HG03108 (cell line): ENCODE results near the gene FAM43B.
A peak's percentile ranks its signal among the peaks of the same experiment; 100 is the strongest.
"Not testable (repeated sequence)": the region's sequence is repeated elsewhere in the genome, so short reads cannot be mapped to it uniquely, and the experiment has no call there.

Experiments
- ATAC-seq: cut with Tn5 transposase; IDR thresholded peaks from one replicate; pipeline ENCODE4 v1.9.1; 2021; ENCODE audit warnings: moderate library complexity; ENCODE audit not compliant: unreplicated experiment

The FAM43B gene, protein sequence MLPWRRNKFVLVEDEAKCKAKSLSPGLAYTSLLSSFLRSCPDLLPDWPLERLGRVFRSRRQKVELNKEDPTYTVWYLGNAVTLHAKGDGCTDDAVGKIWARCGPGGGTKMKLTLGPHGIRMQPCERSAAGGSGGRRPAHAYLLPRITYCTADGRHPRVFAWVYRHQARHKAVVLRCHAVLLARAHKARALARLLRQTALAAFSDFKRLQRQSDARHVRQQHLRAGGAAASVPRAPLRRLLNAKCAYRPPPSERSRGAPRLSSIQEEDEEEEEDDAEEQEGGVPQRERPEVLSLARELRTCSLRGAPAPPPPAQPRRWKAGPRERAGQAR

DNA sequence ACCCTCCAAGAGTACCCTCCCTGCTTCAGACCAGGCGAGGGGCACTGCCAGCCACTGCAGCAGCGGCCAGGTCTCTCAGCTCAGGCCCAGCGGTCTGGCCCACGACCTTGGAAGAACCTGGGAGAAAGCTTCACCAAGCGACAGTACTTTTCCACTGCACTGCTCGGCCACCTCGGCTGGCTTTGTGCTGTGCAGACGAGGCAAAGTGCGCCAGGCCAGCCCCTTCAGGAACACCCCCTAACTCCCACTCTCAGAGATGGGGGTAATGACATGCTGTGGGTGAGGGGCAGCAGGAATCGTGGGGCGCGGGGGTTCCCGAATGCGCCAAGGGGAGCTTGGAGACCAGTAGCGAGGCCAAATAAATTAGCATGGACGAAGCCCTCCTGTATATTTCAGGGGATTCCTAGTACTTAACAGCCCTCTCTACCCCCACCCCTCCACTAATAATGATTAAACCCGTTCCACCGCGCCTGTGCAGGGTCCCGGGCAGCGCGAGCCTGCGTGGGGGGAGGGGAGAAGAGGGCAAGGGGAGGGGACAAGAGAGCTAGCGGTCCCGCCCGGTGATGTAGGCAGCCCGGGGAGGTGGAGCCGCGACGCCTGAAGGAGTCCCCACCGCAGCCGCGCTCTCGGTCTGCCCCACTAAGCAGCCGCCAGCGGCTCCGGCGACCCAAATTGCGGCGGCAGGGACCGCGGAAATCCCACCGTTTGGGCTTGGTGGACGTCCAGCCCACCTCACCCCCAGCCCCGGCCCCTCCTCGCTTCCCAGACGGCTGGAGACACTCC lies at the start of gene FAM43B:
FAM43B (plus strand) TSS at position 629 of the 783 bp plus-strand sequence. CDS start 401 bp downstream, outside the sequence.
- no peak for ATAC-seq

DNA sequence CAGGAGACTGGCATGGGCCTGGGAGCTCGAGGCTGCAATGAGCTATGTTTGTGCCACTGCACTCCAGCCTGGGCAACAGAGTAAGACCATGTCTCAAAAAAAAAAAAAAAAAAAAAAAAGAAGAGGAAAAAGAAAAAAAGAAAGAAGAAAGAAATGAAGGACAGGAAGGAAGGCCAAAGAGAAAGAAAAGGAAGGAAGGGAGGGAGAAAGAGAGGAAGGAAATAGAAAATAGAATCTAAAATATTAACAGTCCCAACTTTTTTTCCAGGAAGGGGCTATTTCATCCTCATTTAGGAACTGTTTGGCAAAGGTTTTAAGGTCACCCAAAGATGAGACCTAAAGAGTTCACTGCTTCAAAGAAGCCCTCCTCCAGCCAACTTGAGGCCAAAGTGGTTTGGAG lies 46.9 kb upstream of the FAM43B start:
- no peak for ATAC-seq

DNA sequence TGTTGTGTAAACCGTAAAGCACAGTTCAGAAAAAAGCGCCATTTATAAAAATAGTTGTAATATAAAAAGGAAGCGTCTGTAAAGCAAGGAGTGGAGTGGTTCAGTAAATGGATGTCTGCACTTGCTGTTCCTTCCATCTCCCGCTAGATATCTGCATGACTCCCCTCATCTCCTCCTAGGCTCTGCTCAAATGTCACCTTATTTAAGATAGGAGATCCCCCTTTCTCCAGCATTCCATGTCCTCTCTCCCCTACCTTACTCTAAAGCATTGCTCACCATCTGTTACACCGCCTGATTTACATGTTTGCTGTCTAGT lies 45.2 kb upstream of the FAM43B start:
- peak; percentile 7 for ATAC-seq

DNA sequence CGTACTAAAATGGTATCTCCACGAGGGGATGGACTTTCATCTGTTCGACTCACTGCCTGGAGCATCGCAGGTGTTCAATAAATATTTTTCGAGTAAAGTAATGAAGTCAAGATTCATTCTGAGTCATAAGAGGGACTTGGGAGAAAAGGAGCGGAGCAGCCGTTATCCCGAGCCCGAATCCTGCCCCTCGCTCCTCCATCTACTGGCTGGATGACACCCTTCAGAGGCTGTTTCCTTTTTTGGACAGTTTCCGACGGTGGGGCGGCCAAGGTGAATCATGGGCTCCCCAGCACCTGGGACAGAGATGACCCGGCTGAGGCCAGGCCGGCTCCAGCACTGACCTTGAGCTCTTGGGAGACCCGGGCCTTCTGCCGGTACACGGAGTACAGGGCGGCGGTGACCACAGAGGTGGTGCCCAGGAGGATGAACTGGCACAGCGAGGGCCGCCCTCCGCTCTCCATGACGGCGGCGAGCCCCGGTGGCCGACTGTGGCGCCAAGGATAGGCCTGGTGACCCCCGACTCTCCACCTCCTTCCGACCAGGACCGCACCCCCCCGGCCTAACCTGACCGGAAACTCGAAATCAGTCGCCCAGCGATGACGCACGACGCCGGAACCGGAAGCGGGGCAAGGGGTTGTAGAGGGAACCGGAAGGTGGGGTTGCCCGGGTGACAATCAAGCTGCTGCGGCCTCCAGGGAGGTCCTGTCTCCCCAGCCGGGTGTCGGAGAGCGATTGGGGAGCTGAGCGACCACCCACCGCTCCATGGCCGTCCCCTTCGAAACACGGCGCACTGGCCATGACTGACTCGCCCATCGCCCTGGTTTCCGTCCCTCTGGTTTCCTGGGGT lies 44.6 kb upstream of the FAM43B start, which contains the start of gene MUL1:
MUL1 (minus strand) TSS at position 588 of the 847 bp plus-strand sequence; CDS start at position 461, 127 bp downstream.
- ATAC-seq, result peak; percentile 75

DNA sequence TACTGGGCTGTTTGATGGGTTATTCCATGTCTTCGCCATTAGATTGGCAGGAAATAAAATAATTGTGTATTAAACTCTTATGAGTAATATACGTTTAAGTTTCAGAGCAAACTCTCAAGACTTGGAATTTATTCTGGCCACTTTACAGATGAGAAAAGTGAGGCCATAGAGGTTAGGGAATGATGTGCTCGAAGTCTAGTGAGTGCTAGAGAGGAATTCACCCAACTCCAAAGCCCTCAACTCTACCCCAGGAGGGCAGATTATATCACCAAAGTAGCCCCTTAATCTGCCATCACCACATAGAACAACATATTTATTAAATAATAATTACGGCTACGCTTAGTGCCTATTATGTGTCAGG lies 44.0 kb upstream of the FAM43B start:
- no peak for ATAC-seq

DNA sequence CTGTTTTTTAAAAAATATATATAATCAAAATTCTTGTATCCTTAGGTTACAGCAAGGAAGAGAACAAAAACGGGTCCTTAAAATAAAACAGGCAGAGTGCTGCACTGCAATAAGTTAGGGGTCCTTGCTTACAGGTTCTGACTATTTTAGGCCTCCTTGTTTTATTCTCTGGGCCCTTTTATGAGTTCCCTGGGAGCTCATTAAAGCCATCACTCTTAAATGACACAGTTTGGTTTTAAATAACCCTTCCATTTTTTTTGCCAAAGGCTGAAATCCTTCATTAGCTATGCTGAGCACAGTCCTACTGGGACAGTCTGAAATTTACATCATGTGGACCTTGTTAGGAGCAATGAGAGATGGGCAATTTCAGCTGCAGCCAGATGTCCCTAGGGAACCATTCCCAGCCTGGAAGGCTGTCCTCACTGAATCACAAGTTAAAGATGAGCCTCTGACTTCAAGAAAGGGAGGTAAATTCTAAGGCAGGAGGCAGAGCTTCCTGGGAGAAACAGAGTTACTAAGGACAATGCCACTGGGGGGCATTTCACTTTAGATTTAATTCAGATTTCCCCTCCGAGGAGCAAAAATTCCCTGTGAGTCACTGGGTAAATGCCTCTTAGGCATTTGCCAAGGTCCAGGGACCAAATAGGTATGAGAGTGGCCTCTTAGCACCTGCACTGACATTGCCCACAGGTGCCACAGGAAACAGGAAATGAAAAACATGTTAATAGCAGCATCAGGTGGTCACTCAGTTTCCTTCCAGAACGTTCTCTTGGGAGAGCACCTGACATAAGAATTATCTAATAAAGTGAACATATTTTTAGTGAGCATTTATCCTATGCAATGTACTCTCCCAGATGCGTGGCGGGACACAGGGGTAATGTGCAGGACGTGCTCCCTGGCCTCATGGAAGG lies 40.6 kb upstream of the FAM43B start:
- no peak for ATAC-seq

DNA sequence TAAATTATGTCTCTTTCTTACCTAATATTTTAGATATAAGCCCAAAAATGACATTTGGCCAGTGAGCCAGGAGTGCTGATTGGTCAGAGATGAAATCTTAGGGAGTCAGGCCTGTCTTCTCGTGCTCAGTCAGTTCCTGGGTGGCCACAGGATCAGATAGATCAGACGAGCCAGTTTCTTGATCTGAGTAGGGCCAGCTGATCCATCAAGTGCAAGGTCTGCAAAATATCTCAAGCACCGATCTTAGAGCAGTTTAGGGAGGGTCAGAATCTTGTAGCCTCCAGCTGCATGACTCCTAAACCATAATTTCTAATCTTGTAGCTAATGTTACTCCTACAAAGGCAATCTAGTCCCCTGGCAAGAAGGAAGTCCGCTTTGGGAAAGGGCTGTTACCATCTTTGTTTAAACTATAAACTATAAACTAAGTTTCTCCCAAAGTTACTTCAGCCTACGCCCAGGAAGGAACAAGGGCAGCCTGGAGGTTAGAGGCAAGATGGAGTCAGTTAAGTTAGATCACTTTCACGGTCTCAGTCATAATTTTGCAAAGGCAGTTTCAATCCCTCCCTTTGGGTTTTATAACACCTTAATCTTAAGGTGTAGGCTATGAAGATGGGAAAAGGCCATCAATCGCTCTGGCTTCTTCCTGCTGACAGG lies 32.6 kb upstream of the FAM43B start:
- not testable (repeated sequence) for ATAC-seq

DNA sequence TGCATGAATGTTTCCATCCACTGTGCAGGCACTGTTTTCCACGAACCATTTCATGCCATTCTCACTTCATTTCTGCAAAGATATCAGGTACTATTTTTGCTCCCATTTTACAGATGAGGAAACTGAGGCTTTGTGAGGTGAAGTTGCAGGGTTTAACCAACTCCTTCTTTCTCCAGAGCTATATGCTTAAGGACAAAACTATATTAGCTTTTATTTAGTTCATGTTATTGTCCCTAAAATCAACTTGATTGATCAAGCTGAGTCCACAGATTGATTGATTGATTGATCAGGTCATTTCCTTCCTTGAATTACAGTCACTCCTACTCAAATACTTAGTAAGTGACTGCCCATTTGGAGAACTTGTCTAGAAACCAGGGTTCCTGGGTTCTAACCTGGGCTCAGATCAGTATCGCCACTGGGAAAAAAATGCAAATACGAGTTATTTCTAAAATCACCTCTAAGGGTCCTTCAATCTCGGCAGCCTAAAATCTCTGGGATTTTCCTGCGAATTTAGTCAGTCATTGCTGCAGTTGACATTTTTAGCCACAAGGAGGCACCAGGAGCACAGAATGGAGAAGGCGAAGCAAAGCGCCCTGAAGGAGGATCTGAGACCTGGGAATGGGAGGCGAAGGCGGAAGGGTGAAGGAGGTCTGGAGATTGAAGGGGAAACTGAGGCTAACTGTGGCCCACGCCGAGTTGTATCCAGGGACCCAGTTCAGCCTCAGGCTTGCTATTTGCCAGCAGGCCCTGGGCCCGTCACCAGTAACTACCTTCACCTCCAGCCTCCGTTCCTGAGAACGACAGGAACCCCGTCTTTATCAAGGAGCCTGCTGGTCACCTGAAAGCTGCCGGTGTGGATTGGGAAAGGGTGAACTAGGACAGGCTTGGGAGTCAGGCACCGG lies 30.2 kb upstream of the FAM43B start:
- no peak for ATAC-seq

DNA sequence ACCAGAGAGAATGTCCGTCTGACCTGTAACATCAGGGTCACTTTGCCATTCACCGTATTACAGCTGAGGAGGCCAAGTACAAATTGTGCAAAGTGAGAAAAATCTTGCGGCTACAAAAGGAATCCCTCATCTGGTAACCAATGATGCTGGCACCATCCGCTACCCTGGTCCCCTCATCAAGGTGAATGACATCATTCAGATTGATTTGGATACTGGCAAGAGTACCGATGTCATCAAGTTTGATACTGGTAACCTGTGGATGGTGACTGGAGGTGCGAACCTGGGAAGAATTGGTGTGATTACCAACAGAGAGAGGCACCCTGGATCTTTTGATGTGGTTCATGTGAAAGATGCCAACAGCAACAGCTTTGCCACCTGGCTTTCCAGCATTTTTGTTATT lies 26.1 kb upstream of the FAM43B start:
- ATAC-seq, result no peak

DNA sequence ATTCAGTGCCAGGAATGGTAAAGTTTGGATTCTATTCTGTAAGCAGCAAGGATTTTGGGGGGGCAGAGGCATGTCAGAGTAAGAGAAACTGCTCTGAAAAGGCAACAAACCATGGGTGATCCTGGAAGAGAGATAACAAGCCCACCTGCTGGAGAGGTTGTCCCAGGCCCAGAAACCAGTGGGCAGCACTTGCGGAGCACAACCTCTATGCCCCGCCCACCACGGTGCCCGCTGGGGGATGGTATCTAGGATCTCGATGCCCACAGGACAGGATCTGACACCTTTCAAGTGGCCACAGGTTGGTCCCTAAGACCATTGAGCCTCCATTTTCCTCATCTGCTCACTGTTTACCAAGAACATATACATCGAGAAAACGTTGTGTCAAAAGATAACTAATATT lies 24.2 kb upstream of the FAM43B start:
- ATAC-seq, result no peak

DNA sequence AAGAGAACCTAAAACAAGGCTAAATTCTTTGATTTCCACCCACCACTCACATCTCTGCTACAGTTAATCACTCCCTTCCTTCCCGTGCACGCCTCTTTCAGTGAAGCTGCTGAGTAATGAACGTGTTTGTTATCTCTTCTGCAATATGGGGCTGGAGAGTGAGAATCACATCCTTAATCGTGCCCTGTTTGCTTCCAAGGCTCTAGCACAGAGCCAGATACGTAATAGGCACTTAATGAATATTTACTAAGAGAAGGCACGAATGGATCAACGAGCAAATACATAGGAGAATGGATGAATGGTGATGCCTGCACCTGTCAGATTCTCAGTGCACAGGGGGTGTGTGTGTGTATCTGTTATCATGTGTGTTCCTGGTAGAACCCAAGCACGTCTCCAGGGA lies 22.1 kb upstream of the FAM43B start:
- no peak for ATAC-seq

DNA sequence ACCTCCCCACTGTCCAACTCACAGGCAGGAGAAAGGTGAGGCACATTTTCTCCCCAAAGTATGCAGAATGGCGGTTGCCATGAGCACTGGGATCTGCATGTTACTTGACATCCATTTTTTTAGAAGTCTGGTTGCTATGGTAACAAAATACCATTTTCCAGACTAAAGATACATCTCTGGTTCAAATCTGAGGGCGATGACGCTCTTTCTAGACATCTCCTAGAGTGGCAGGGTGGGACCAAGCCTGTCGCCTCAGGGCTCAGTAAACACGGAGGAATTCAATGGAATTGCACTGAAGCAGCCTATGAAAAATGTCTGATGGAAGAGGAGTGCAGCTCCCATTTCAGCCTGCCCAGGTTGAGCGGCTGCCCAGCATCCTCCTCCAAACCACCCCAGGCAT lies 21.5 kb upstream of the FAM43B start:
- ATAC-seq, result no peak

DNA sequence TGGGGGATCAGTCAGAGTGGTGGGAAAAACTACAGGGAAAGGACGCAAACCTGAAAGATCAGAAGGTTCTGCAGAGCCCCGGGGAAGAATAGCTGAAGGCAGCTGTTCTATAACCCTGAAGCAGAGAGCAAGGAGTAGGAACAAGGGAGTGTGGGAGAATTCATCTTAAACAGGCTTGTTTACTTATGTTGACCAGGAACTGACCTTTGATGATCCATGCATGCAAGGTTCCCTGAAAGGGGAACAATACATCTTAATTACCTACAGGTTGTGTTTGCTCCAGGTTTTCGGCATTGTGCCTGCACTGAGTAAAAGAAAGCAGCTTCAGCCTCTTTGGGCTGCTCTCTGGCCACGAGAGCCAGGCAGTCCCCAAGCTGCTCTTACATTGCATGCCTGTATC lies 18.7 kb upstream of the FAM43B start:
- no peak for ATAC-seq

DNA sequence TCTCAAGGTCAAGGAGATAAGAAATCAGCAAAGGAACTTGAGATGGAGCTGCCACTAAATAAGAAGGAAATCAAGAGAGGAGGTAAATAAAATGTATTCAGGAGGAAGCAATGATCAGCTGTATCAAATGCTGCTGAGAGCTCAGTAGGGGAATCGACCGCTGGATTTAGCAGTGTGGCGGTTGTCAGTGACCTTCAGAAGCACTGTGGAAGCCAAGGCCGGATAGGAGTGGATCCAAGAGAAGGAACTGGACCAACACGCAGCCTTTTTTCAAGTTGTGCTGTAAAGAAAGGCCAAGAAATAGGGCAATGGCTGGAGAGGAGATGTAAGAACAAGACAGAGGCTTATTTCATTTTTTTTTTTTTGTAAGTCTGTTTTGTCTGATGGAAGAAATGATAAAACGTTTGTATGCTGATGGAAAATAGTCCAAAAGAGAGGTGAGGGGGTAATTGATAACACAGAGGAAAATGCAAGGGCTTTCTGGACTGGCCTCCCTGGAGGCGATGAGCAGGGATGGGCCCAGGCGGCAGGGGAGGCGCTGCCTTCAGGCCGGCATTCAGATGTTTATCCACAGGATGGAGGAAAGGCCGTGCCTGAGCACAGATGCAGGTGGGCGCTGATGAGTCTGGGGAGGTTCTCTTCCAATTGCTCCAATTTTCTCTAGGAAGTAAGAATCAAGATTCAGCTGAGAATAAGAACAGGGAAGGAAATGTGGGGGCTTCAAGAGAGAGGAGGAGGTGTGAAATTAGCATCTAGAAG lies 17.5 kb upstream of the FAM43B start:
- no peak for ATAC-seq

DNA sequence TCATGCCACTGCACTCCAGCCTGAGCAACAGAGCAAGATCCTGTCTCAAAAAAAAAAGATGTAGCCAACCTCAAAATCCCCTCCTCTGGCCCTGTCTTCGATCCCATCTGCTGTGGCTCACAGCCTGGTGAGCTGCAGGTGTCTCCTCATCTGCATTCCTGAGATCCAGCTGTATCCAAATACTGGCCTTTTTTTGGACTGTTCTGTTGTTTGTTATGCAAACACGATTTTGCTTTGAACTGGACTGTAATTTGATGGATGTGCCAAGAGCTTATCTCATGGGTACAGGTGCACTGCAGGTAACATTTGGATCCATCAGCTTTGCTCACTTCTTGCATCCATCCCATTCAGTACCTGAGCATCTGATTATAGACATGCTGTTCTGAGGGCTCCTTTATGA lies 14.1 kb upstream of the FAM43B start:
- no peak for ATAC-seq

DNA sequence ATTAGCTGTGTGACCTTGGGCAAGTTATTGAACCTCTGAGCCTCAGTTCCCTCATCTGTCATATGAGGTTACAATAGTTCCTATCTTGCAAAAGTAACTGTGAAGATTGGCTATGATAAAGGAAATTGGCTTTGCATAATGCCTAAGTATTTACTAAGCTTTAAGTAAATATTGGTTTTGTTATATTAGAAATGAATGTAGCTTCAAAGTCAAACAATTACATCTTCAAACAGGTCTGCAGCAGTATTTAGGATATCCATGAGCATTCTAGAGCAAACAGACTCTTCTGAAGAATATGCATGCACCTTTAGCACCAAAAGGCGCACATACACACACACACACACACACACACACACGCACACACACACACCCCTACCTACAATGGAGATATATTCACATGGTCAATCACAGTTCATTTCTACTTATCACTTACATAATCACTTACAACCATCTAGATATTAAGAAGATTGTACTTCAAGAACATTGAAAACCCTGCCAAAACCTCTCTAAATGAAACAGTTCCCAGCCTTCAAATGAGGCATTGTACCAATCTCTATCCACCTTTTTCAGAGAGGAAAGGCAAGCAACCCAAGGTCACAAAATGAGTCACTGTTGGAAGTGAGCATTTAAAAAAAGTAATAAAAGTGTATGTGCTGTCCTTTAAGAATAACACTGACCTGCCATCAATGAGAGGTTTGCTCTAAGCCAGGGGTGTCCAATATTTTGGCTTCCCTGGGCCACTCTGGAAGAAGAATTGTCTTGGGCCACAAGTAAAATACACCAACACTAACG lies 13.4 kb upstream of the FAM43B start:
- no peak for ATAC-seq

DNA sequence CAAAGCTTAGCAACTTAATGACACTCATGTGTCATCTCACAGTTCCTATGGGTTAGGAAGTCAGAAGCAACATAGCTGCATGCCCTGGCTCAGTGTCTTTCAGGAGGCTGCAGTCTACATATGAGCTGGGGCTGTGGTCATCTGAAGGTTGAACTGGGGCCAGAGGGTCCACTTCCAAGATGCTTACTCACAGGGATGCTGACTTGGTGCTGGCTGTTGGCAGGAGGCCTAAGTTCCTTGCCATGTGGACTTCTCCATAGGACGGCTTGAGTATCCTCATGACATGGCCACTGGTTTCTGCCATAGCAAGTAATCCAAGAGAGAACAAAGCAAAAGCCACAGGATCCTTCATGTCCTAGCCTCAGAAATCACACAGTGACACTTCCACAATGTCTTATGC lies 12.1 kb upstream of the FAM43B start:
- no peak for ATAC-seq

DNA sequence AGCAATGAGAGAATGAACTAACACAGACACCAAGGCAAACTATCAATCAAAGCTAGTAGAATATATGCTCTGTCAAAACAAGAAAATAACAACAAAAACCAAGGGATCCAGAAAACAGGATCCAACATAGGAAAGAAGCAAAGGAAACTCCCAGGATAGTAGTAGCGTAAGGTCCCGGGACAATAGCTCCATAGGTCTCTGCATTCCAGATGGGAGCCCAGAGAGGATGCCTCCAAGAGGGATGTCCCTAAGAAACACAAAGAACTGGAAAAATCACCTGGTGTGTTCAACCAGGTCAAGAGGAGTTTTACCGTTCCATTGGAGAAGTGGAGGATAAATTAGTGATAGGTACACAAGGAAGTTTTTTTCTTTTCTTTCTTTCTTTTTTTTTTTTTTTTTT lies 5.7 kb upstream of the FAM43B start:
- no peak for ATAC-seq
